DND-41 (cell line): ENCODE results near the gene NLGN1.
A peak's percentile ranks its signal among the peaks of the same experiment; 100 is the strongest.

Experiments
- EZH2 ChIP-seq: IDR thresholded peaks from 3 replicates; pipeline ENCODE4 v1.6.1; 2012; ENCODE audit warnings: borderline replicate concordance, low read depth, mild to moderate bottlenecking, moderate library complexity, low read length, inconsistent platforms; ENCODE audit not compliant: severe bottlenecking
- TF ChIP-seq, protein P1 (sequence below): IDR thresholded peaks from 2 replicates; pipeline ENCODE4 v1.5.1; 2012; ENCODE audit warnings: borderline replicate concordance, low read length, moderate library complexity, mild to moderate bottlenecking; ENCODE audit not compliant: poor library complexity, severe bottlenecking; ENCODE audit errors: extremely low read depth

DNA sequence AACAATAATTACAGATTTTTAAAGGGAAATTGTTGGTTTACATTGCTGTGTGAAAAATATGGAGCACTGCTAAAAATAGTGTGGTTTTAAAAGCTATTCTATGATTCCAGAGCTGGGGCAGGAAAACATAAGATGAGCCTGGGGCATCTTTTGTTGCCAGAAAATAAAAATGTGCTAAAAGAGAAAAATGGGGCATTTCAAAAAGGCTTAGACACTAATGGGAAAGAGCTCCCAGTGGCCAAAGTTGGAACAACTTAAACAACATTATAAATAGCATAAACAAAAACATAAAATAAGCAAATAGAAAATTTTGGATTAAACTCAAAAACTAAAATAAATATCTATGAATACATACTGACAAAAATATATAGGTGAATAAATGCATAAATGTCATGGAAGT lies 478.9 kb downstream of the NLGN1 start:
- TF ChIP-seq, protein P1, sequence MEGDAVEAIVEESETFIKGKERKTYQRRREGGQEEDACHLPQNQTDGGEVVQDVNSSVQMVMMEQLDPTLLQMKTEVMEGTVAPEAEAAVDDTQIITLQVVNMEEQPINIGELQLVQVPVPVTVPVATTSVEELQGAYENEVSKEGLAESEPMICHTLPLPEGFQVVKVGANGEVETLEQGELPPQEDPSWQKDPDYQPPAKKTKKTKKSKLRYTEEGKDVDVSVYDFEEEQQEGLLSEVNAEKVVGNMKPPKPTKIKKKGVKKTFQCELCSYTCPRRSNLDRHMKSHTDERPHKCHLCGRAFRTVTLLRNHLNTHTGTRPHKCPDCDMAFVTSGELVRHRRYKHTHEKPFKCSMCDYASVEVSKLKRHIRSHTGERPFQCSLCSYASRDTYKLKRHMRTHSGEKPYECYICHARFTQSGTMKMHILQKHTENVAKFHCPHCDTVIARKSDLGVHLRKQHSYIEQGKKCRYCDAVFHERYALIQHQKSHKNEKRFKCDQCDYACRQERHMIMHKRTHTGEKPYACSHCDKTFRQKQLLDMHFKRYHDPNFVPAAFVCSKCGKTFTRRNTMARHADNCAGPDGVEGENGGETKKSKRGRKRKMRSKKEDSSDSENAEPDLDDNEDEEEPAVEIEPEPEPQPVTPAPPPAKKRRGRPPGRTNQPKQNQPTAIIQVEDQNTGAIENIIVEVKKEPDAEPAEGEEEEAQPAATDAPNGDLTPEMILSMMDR, result peak; percentile 16
- no peak for TF ChIP-seq EZH2
